Transverse colon (tissue), 4 donors: ENCODE results near the gene FCN2.

Experiments used
- POLR2AphosphoS5 ChIP-seq, 3 donors: sonication (generic); formaldehyde crosslinking; IDR thresholded peaks; one replicate each; pipeline ENCODE4 v1.6.1; 2016; ENCODE audit warnings: antibody characterized with exemption in 3 of 3
- TF ChIP-seq, protein P1 (sequence below), 5 experiments: fragments of 200-600 bp in 3 of 5; fragments of 450-650 bp in 2 of 5; sonication (generic) in 3 of 5; IDR thresholded peaks; 1 replicate in 2 of 5; 2 replicates in 3 of 5; pipeline ENCODE4 v1.5.1; 2016 to 2017; ENCODE audit warnings: antibody characterized with exemption in 5 of 5, inconsistent platforms in 3 of 5, mild to moderate bottlenecking in 2 of 5, moderate library complexity in 1 of 5

DNA sequence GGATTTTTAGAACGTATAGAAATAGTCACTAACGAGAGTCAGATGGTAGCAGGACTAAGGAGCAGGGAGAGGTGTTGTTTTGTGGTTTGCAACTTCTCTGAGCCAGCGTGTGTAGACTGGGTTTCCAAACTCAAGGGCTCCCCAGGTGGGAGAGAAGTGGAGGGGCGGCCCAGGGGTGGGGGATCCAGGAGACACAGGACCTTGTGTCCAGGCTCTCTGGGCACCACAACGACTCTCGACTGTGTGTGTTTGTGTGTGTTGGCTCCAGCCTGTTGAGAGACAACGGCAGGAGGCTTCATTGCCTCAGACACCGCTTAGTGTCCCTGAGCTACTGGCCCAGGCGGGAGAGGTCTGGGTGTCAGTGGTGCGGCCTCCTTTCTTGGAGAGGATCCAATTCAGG is 38.0 kb downstream of the FCN2 start:
- TF ChIP-seq, protein P1, sequence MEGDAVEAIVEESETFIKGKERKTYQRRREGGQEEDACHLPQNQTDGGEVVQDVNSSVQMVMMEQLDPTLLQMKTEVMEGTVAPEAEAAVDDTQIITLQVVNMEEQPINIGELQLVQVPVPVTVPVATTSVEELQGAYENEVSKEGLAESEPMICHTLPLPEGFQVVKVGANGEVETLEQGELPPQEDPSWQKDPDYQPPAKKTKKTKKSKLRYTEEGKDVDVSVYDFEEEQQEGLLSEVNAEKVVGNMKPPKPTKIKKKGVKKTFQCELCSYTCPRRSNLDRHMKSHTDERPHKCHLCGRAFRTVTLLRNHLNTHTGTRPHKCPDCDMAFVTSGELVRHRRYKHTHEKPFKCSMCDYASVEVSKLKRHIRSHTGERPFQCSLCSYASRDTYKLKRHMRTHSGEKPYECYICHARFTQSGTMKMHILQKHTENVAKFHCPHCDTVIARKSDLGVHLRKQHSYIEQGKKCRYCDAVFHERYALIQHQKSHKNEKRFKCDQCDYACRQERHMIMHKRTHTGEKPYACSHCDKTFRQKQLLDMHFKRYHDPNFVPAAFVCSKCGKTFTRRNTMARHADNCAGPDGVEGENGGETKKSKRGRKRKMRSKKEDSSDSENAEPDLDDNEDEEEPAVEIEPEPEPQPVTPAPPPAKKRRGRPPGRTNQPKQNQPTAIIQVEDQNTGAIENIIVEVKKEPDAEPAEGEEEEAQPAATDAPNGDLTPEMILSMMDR (IDR thresholded peaks at IDR 0.05) = no peak
- no peak for TF ChIP-seq POLR2AphosphoS5 (IDR thresholded peaks at IDR 0.05)
